ENCODE measurements around the gene RIN2. TPM values are rescaled to one million over a fixed set of nuclear protein-coding genes. Genes with fewer than 3 reads are reported as not detected.

Gene RIN2
- polyA plus RNA-seq, 1 donor (not counting 4 experiments of a cell fraction or from before 2014, with no cell fraction given): 40.1 TPM

GRCh38 chr20:19730706-19731105, 27.4 kb upstream of the RIN2 start:
- FAIRE-seq: no peak
- Histone ChIP-seq H3K36me3 (ENCODE audit: control insufficient read depth in 2 of 2, extremely low read depth in 1 of 2, insufficient read depth in 2 of 2, low read length in 2 of 2) (no peaks in the 10 kb centered on the region), H3K4me2 (ENCODE audit: control insufficient read depth, extremely low read depth, insufficient read depth, low read depth, low read length) (no peak overlapping the region), H3K27ac (ENCODE audit: control insufficient read depth, insufficient read depth, low read length) (no peak overlapping the region), H3K27me3 (ENCODE audit: control insufficient read depth, extremely low read depth, insufficient read depth, low read length) (no peaks in the 10 kb centered on the region), H3K79me2 (ENCODE audit: control insufficient read depth, insufficient read depth, low read length) (no peaks in the 10 kb centered on the region), H3K4me3 (ENCODE audit: control insufficient read depth in 2 of 3, extremely low read depth in 1 of 3, insufficient read depth in 2 of 3, low read depth in 1 of 3, low read length in 3 of 3) (no peak overlapping the region), H3K9me3 (ENCODE audit: control insufficient read depth, low read depth, low read length) (no peaks in the 10 kb centered on the region), H3K9me1 (ENCODE audit: control insufficient read depth, extremely low read depth, insufficient read depth, low read length) (no peaks in the 10 kb centered on the region), H2AFZ (ENCODE audit: control insufficient read depth, low read length) (no peak overlapping the region), H4K20me1 (ENCODE audit: control insufficient read depth, extremely low read depth, insufficient read depth, low read length) (no peaks in the 10 kb centered on the region), H3K4me1 (ENCODE audit: control insufficient read depth, extremely low read depth, insufficient read depth, low read length) (peaks cover 13% of the 10 kb centered on the region), H3K9ac (ENCODE audit: control insufficient read depth, extremely low read depth, insufficient read depth, low read length) (no peak overlapping the region)
- dilution Hi-C loops (cut with MboI; ENCODE audit: extremely low pct_ligation_motif_present, low sequenced_read_pairs): no loop called here
- DNase-seq (ENCODE audit: low read depth, low spot score): no peak
- no peak for TF ChIP-seq CTCF (optimal IDR thresholded peaks at IDR 0.05 in 1 of 3, IDR thresholded peaks at IDR 0.05 in 1 of 3, conservative IDR thresholded peaks at IDR 0.05 in 1 of 3; ENCODE audit: extremely low read depth in 1 of 3, insufficient read depth in 2 of 3, low read length in 3 of 3)
- TF ChIP-seq EZH2 (IDR thresholded peaks at IDR 0.05; ENCODE audit: low read length): no peak

GRCh38 chr20:19734811-19735210, 23.2 kb upstream of the RIN2 start:
- H3K79me2 ChIP-seq (ENCODE audit: control insufficient read depth, insufficient read depth, low read length): no peaks in the 10 kb centered on the region
- no peak overlapping the region for H3K9ac ChIP-seq (ENCODE audit: control insufficient read depth, extremely low read depth, insufficient read depth, low read length)
- H3K27me3 ChIP-seq (ENCODE audit: control insufficient read depth, extremely low read depth, insufficient read depth, low read length): no peaks in the 10 kb centered on the region
- peaks cover 25% of the 10 kb centered on the region for H3K4me1 ChIP-seq (ENCODE audit: control insufficient read depth, extremely low read depth, insufficient read depth, low read length)
- H4K20me1 ChIP-seq (ENCODE audit: control insufficient read depth, extremely low read depth, insufficient read depth, low read length): no peaks in the 10 kb centered on the region
- H3K4me2 ChIP-seq (ENCODE audit: control insufficient read depth, extremely low read depth, insufficient read depth, low read depth, low read length): no peak overlapping the region
- H3K9me1 ChIP-seq (ENCODE audit: control insufficient read depth, extremely low read depth, insufficient read depth, low read length): no peaks in the 10 kb centered on the region
- FAIRE-seq (no peak), DNase-seq (ENCODE audit: low read depth, low spot score) (no peak)
- no peaks in the 10 kb centered on the region for H3K36me3 ChIP-seq (ENCODE audit: control insufficient read depth in 2 of 2, extremely low read depth in 1 of 2, insufficient read depth in 2 of 2, low read length in 2 of 2)
- TF ChIP-seq CTCF (optimal IDR thresholded peaks at IDR 0.05 in 1 of 3, IDR thresholded peaks at IDR 0.05 in 1 of 3, conservative IDR thresholded peaks at IDR 0.05 in 1 of 3; ENCODE audit: extremely low read depth in 1 of 3, insufficient read depth in 2 of 3, low read length in 3 of 3) (no peak), EZH2 (IDR thresholded peaks at IDR 0.05; ENCODE audit: low read length) (no peak)
- H3K27ac ChIP-seq (ENCODE audit: control insufficient read depth, insufficient read depth, low read length): peak overlapping the region; percentile 88
- H2AFZ ChIP-seq (ENCODE audit: control insufficient read depth, low read length): no peak overlapping the region
- no peaks in the 10 kb centered on the region for H3K9me3 ChIP-seq (ENCODE audit: control insufficient read depth, low read depth, low read length)
- no peak overlapping the region for H3K4me3 ChIP-seq (ENCODE audit: control insufficient read depth in 2 of 3, extremely low read depth in 1 of 3, insufficient read depth in 2 of 3, low read depth in 1 of 3, low read length in 3 of 3)
- dilution Hi-C loops (cut with MboI; ENCODE audit: extremely low pct_ligation_motif_present, low sequenced_read_pairs): no loop called here

Data from keratinocyte (primary cell).